ENCODE measurements around the gene SCRN2.

GRCh38 chr17:47879776-47880454 lies 38.8 kb upstream of the SCRN2 start:
- no peak for TF ChIP-seq POLR2A (IDR thresholded peaks at IDR 0.05)
- no peak for TF ChIP-seq CTCF (IDR thresholded peaks at IDR 0.05)
